Measurements from ENCODE around the gene IQGAP2. TPM values are rescaled to one million over a fixed set of nuclear protein-coding genes. Genes with fewer than 3 reads are reported as not detected.

Gene IQGAP2
- total and polyA plus RNA-seq, 2 donors from 2014 or later = 23.2 to 35.8 TPM

- no peaks in the 10 kb centered on the region for H3K27me3 ChIP-seq (ENCODE audit: control insufficient read depth, insufficient read depth, low read length)
- H3K36me3 ChIP-seq (ENCODE audit: control insufficient read depth in 2 of 3, insufficient read depth in 3 of 3, low read length in 3 of 3) = no peaks in the 10 kb centered on the region
- no peak for TF ChIP-seq CTCF (IDR thresholded peaks at IDR 0.05; ENCODE audit: borderline replicate concordance, extremely low read depth, insufficient read depth)
- peaks cover 0 to 6% (median 0%) of the 10 kb centered on the region in 3 donors for H3K4me1 ChIP-seq (ENCODE audit: control insufficient read depth in 2 of 3, insufficient read depth in 2 of 3, low read depth in 1 of 3, low read length in 3 of 3)
- DNase-seq = no peak
- FAIRE-seq = no peak
- no peak overlapping the region for H3K27ac ChIP-seq (ENCODE audit: low read depth in 2 of 2, low read length in 2 of 2)
- H3K9me3 ChIP-seq (ENCODE audit: control insufficient read depth in 2 of 3, insufficient read depth in 1 of 3, low read length in 3 of 3) = no peaks in the 10 kb centered on the region
- H3K9ac ChIP-seq (ENCODE audit: low read length in 3 of 3) = no peak overlapping the region
- intact Hi-C loops (cut with DNase I) = no loop called here
- H3K4me3 ChIP-seq (ENCODE audit: low read length in 3 of 3) = no peak overlapping the region
These were observed 69.4 kb downstream of the IQGAP2 start for GRCh38 chr5:76472335-76473008.

- Histone ChIP-seq H3K27ac (ENCODE audit: low read depth in 2 of 2, low read length in 2 of 2) (no peak overlapping the region), H3K27me3 (ENCODE audit: control insufficient read depth, insufficient read depth, low read length) (no peaks in the 10 kb centered on the region), H3K36me3 (ENCODE audit: control insufficient read depth in 2 of 3, insufficient read depth in 3 of 3, low read length in 3 of 3) (no peaks in the 10 kb centered on the region), H3K9me3 (ENCODE audit: control insufficient read depth in 2 of 3, insufficient read depth in 1 of 3, low read length in 3 of 3) (no peaks in the 10 kb centered on the region), H3K4me3 (ENCODE audit: low read length in 3 of 3) (no peak overlapping the region), H3K4me1 (ENCODE audit: control insufficient read depth in 2 of 3, insufficient read depth in 2 of 3, low read depth in 1 of 3, low read length in 3 of 3) (peaks cover 0 to 6% (median 0%) of the 10 kb centered on the region in 3 donors), H3K9ac (ENCODE audit: low read length in 3 of 3) (no peak overlapping the region)
- no peak for TF ChIP-seq CTCF (IDR thresholded peaks at IDR 0.05; ENCODE audit: borderline replicate concordance, extremely low read depth, insufficient read depth)
- DNase-seq (no peak), FAIRE-seq (no peak)
- intact Hi-C loops (cut with DNase I) = no loop called here
These were observed 69.9 kb downstream of the IQGAP2 start for GRCh38 chr5:76473009-76473336.

- no peaks in the 10 kb centered on the region for H3K9me3 ChIP-seq (ENCODE audit: control insufficient read depth in 2 of 3, insufficient read depth in 1 of 3, low read length in 3 of 3)
- no peaks in the 10 kb centered on the region for H3K27me3 ChIP-seq (ENCODE audit: control insufficient read depth, insufficient read depth, low read length)
- DNase-seq (no peak), FAIRE-seq (no peak)
- H3K4me3 ChIP-seq (ENCODE audit: low read length in 3 of 3) = no peak overlapping the region
- no peak for TF ChIP-seq CTCF (IDR thresholded peaks at IDR 0.05; ENCODE audit: borderline replicate concordance, extremely low read depth, insufficient read depth)
- intact Hi-C loops (cut with DNase I) = no loop called here
- no peak overlapping the region for H3K9ac ChIP-seq (ENCODE audit: low read length in 3 of 3)
- no peaks in the 10 kb centered on the region for H3K36me3 ChIP-seq (ENCODE audit: control insufficient read depth in 2 of 3, insufficient read depth in 3 of 3, low read length in 3 of 3)
- no peak overlapping the region for H3K27ac ChIP-seq (ENCODE audit: low read depth in 2 of 2, low read length in 2 of 2)
- H3K4me1 ChIP-seq (ENCODE audit: control insufficient read depth in 2 of 3, insufficient read depth in 2 of 3, low read depth in 1 of 3, low read length in 3 of 3) = peaks cover 0 to 6% (median 0%) of the 10 kb centered on the region in 3 donors
These were observed 70.6 kb downstream of the IQGAP2 start for GRCh38 chr5:76473661-76474060.

- Histone ChIP-seq H3K27me3 (ENCODE audit: control insufficient read depth, insufficient read depth, low read length) (no peaks in the 10 kb centered on the region), H3K4me1 (ENCODE audit: control insufficient read depth in 2 of 3, insufficient read depth in 2 of 3, low read depth in 1 of 3, low read length in 3 of 3) (peaks cover 0 to 6% (median 0%) of the 10 kb centered on the region in 3 donors), H3K36me3 (ENCODE audit: control insufficient read depth in 2 of 3, insufficient read depth in 3 of 3, low read length in 3 of 3) (no peaks in the 10 kb centered on the region), H3K9me3 (ENCODE audit: control insufficient read depth in 2 of 3, insufficient read depth in 1 of 3, low read length in 3 of 3) (no peaks in the 10 kb centered on the region), H3K9ac (ENCODE audit: low read length in 3 of 3) (no peak overlapping the region), H3K4me3 (ENCODE audit: low read length in 3 of 3) (no peak overlapping the region), H3K27ac (ENCODE audit: low read depth in 2 of 2, low read length in 2 of 2) (no peak overlapping the region)
- intact Hi-C loops (cut with DNase I) = no loop called here
- DNase-seq (no peak), FAIRE-seq (no peak)
- TF ChIP-seq CTCF (IDR thresholded peaks at IDR 0.05; ENCODE audit: borderline replicate concordance, extremely low read depth, insufficient read depth) = no peak
These were observed 71.3 kb downstream of the IQGAP2 start for GRCh38 chr5:76474377-76474776.

All from kidney (tissue), 14 donors.